ACC112 (cell line): ENCODE measurements around the gene TBKBP1.

ENCODE experiments used
- H2AFZ ChIP-seq: fragments of 200-600 bp; sonication (generic); one replicate; pipeline ENCODE4 v1.6.0; 2017; ENCODE audit warnings: antibody characterized with exemption, low read length; ENCODE audit not compliant: unreplicated experiment
- H3K27ac ChIP-seq: fragments of 200-600 bp; sonication (generic); 2 replicates; pipeline ENCODE4 v1.5.1; 2014; ENCODE audit warnings: low read depth, mild to moderate bottlenecking, antibody characterized with exemption, low read length, moderate library complexity
- H3K27me3 ChIP-seq: fragments of 200-600 bp; sonication (generic); 2 replicates; pipeline ENCODE4 v1.6.1; 2014; ENCODE audit warnings: mild to moderate bottlenecking, antibody characterized with exemption, low read length, moderate library complexity, mixed read lengths; ENCODE audit not compliant: insufficient read depth
- H3K36me3 ChIP-seq: fragments of 200-600 bp; sonication (generic); 2 replicates; pipeline ENCODE4 v1.6.1; 2016; ENCODE audit warnings: mild to moderate bottlenecking, antibody characterized with exemption, low read length, moderate library complexity, mixed read lengths; ENCODE audit not compliant: insufficient read depth
- H3K4me1 ChIP-seq: fragments of 200-600 bp; sonication (generic); one replicate; pipeline ENCODE4 v1.6.1; 2016; ENCODE audit warnings: low read length, mixed read lengths; ENCODE audit not compliant: insufficient read depth, unreplicated experiment, control insufficient read depth
- H3K4me3 ChIP-seq: fragments of 200-600 bp; sonication (generic); 2 replicates; pipeline ENCODE4 v1.5.1; 2014; ENCODE audit warnings: mild to moderate bottlenecking, low read depth, low read length
- H3K79me2 ChIP-seq: fragments of 200-600 bp; sonication (generic); one replicate; pipeline ENCODE4 v1.6.0; 2016; ENCODE audit warnings: low read length; ENCODE audit not compliant: control insufficient read depth, unreplicated experiment, insufficient read depth

TBKBP1 gene

GRCh38 chr17:47692137-47692894, 1.6 kb upstream of the TBKBP1 start:
- no peak overlapping the region for H3K4me3 ChIP-seq
- peaks cover 13% of the 10 kb centered on the region for H3K4me1 ChIP-seq
- no peak overlapping the region for H2AFZ ChIP-seq

GRCh38 chr17:47692895-47693730, 848 bp upstream of the TBKBP1 start:
- H3K36me3 ChIP-seq, result no peaks in the 10 kb centered on the region
- H3K79me2 ChIP-seq, result no peaks in the 10 kb centered on the region
- peaks cover 12% of the 10 kb centered on the region for H3K4me1 ChIP-seq
- no peak overlapping the region for H3K27ac ChIP-seq
- H3K4me3 ChIP-seq, result peak overlapping the region; percentile 79
- H3K27me3 ChIP-seq, result no peaks in the 10 kb centered on the region
- peak overlapping the region; percentile 83 for H2AFZ ChIP-seq

More at GRCh38 chr17:47692137-47692894, 1.6 kb upstream of the TBKBP1 start:
- Histone ChIP-seq H3K27ac (no peak overlapping the region), H3K36me3 (no peaks in the 10 kb centered on the region), H3K27me3 (no peaks in the 10 kb centered on the region), H3K79me2 (no peaks in the 10 kb centered on the region)

GRCh38 chr17:47694581-47695428, 844 bp downstream of the TBKBP1 start:
- H3K27me3 ChIP-seq, result no peaks in the 10 kb centered on the region
- no peaks in the 10 kb centered on the region for H3K79me2 ChIP-seq
- no peak overlapping the region for H3K27ac ChIP-seq
- H3K36me3 ChIP-seq, result no peaks in the 10 kb centered on the region
- H3K4me1 ChIP-seq, result peaks cover 12% of the 10 kb centered on the region
- peak overlapping the region; percentile 72 for H2AFZ ChIP-seq
- H3K4me3 ChIP-seq, result peak overlapping the region; percentile 87

GRCh38 chr17:47695429-47696376, 1.7 kb downstream of the TBKBP1 start:
- H3K27ac ChIP-seq, result no peak overlapping the region
- peaks cover 12% of the 10 kb centered on the region for H3K4me1 ChIP-seq
- H3K36me3 ChIP-seq, result no peaks in the 10 kb centered on the region
- H3K79me2 ChIP-seq, result no peaks in the 10 kb centered on the region
- peak overlapping the region; percentile 72 for H2AFZ ChIP-seq
- peak overlapping the region; percentile 87 for H3K4me3 ChIP-seq
- no peaks in the 10 kb centered on the region for H3K27me3 ChIP-seq

DNA sequence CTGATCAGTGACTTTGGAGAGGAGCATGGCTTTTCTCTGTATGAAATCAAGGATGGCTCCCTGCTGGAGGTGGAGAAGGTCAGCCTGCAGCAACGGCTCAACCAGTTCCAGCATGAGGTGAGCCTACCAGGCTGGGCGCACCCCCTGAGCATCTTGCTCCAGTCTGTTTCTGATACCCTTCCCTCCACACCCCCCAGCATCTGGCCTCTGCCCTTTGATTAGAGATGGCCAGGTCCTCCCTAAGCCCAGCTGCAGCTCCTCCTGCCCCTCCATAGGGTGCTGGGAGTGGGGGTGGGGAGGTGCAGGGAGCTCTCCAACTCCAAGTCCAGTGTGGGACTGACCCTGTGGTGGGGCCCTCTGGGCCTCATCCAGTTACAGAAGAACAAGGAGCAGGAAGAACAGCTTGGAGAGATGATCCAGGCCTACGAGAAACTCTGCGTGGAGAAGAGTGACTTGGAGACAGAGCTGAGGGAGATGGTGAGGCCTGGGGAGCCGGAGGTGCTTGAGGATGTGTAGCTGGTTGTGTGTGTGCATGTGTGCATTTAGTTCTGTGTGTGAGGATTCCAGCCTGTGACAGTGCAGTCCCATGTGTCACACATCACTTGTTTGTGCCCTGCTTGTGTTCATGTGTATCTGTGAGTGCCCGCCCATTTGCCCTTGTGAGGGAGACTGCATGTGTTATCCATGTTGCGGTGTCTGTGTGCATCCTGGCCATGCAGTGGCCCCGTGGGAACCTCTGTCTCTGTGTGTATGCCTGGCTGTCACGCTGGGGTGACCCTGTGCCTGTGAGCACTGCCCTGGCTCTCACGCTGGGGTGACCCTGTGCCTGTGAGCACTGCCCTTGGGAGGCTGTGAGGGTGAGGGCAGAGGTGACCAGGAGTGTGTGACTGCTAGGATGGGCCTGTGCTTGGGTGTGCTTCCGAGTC, 3.0 kb downstream of the TBKBP1 start:
- no peak overlapping the region for H3K27ac ChIP-seq
- peaks cover 12% of the 10 kb centered on the region for H3K4me1 ChIP-seq

DNA sequence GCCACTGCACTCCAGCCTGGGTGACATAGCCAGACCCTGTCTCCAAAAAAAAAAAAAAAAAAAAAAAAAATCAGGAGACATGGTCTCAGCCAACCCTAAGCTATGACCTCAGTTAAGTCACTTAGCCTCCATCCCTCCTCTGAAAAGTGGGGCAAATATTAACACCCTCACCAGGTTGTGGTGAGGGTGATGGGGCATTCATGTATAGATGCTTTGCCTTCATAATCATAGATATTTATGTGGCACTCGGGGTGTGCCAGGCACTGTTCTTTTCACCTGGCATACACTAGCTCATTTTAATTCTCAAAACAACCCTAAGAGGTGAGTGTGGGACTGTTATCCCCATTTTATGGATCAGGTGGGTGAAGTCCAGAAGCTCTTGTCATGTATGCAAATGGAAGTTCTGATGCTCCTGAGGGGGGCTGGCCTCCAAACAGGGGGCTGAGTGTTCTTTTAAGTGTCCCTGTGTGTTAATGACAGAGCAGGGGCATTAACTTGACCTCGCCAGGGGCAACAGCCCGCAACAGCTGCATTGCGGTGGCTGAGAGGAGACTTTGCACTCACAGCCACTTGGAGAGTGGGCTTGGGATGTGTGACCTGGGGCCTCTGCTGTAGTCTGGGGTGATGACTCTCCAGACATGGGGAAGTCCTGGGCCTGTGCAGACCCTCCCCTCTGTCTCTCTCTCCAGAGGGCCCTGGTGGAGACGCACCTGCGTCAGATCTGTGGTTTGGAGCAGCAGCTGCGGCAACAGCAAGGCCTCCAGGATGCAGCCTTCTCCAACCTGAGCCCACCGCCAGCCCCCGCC, 4.1 kb downstream of the TBKBP1 start:
- H2AFZ ChIP-seq, result no peak overlapping the region
- H3K36me3 ChIP-seq, result no peaks in the 10 kb centered on the region
- H3K79me2 ChIP-seq, result no peaks in the 10 kb centered on the region
- H3K4me1 ChIP-seq, result peaks cover 8% of the 10 kb centered on the region
- H3K4me3 ChIP-seq, result no peak overlapping the region
- H3K27ac ChIP-seq, result no peak overlapping the region
- H3K27me3 ChIP-seq, result no peaks in the 10 kb centered on the region

More for the DNA sequence above, 3.0 kb downstream of the TBKBP1 start:
- no peaks in the 10 kb centered on the region for H3K79me2 ChIP-seq
- no peaks in the 10 kb centered on the region for H3K36me3 ChIP-seq
- no peaks in the 10 kb centered on the region for H3K27me3 ChIP-seq
- no peak overlapping the region for H3K4me3 ChIP-seq
- H2AFZ ChIP-seq, result no peak overlapping the region

DNA sequence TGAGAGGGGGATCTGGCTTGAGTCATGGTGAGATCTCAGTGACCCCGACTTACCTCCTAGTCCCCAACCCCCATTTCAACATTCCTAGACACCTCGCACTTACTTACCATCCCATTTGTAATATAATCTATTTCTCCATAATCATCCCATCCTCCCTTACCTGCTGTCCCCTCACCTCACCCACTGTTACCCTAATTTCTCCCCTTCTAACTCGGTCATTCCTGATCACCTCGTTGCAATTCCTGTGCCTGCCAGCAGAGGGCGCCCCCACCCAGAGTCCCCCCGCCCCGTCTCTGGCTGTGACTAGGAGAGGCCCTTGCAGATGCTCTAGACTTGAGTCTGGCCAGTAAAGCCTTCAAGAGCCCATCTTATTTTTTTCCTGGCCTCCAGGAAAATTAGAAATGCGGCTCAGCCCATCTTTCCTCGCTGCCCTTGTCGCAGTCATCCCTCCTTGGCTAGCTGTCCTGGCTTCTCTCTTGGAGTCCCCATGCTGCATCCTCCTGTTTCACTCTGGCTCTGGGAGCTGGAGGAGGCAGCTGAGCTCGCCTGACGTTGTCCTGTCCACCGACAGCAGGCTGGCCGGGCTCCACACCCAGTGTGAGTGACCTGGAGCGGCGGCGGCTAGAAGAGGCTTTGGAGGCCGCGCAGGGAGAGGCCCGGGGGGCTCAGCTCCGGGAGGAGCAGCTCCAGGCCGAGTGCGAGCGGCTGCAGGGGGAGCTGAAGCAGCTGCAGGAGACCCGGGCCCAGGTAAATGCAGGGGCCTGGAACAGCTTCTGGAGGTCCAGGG, 5.0 kb downstream of the TBKBP1 start:
- Histone ChIP-seq H3K36me3 (no peaks in the 10 kb centered on the region), H3K27ac (no peak overlapping the region), H3K79me2 (no peaks in the 10 kb centered on the region), H3K4me1 (peaks cover 5% of the 10 kb centered on the region), H3K4me3 (no peak overlapping the region), H2AFZ (no peak overlapping the region), H3K27me3 (no peaks in the 10 kb centered on the region)

- Histone ChIP-seq H3K27ac (no peak overlapping the region), H3K4me3 (no peak overlapping the region), H3K4me1 (peaks cover 5% of the 10 kb centered on the region), H2AFZ (no peak overlapping the region), H3K27me3 (no peaks in the 10 kb centered on the region), H3K79me2 (no peaks in the 10 kb centered on the region), H3K36me3 (no peaks in the 10 kb centered on the region)
Measured at GRCh38 chr17:47699536-47699840, 5.5 kb downstream of the TBKBP1 start.
